Ishikawa (cell line): ENCODE data around the gene SMIM32.

ENCODE experiments used
- TAF1 ChIP-seq: IDR thresholded peaks from 2 replicates; pipeline ENCODE4 v1.6.1; 2012; ENCODE audit warnings: low read depth, mild to moderate bottlenecking
- YY1 ChIP-seq: IDR thresholded peaks from 2 replicates; pipeline ENCODE4 v1.6.1; 2012; ENCODE audit warnings: low read depth

DNA sequence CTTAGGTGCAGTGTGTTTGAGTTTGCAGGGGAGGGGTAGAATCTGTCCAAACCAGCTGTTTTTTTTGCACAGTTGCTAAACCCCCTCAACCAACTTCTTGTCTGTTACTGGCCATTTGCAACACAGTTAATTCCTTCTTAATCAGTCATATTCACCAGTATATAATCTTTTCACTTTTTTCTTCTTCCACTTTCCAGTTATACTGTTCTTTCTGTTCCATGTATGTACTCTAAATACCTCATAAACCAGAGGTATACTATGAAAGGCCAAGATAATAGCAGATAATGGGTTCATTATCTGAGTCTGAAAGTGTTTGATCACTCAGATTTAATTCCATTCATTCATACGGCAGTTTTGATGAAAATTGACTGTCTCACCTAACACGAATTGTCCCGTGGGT lies 49.2 kb downstream of the SMIM32 start:
- TF ChIP-seq TAF1 (no peak), YY1 (no peak)
